Stimulated activated naive CD8-positive, alpha-beta T cell treated with anti-CD3 and anti-CD28 coated beads, Interleukin-15, Interleukin-2, amounts not matched to agents 100 U/mL and 50 U/mL, for 24 hours (primary cell): ENCODE data around the gene TM4SF1.

Experiments used
- ATAC-seq: fragments of 150-1000 bp; cut with Tn5 transposase; one replicate; pipeline ENCODE4 v1.10.0; 2021
- DNase-seq: peaks from one replicate; pipeline ENCODE4 v3.0.0; 2021

The TM4SF1 gene

GRCh38 chr3:149377408-149378364 is at the start of gene TM4SF1:
Gene TM4SF1 (minus strand): TSS chr3:149377649. CDS start chr3:149377547, 102 bp downstream.
- DNase-seq = no peak
- ATAC-seq = no peak

GRCh38 chr3:149426325-149426724 is 48.9 kb upstream of the TM4SF1 start:
- ATAC-seq (no peak), DNase-seq (no peak)

- DNase-seq = no peak
- no peak for ATAC-seq
Measured at GRCh38 chr3:149424918-149425317, 47.5 kb upstream of the TM4SF1 start.

GRCh38 chr3:149421764-149422163 is 44.3 kb upstream of the TM4SF1 start:
- ATAC-seq (no peak), DNase-seq (no peak)

GRCh38 chr3:149419816-149420215 is 42.4 kb upstream of the TM4SF1 start:
- DNase-seq (no peak), ATAC-seq (no peak)

- no peak for ATAC-seq
- DNase-seq = no peak
Measured at GRCh38 chr3:149417727-149418126, 40.3 kb upstream of the TM4SF1 start.

GRCh38 chr3:149417174-149417573 is 39.7 kb upstream of the TM4SF1 start:
- ATAC-seq = no peak
- DNase-seq = no peak

GRCh38 chr3:149415484-149415883 is 38.0 kb upstream of the TM4SF1 start:
- no peak for ATAC-seq

GRCh38 chr3:149414557-149415231 is 37.2 kb upstream of the TM4SF1 start:
- ATAC-seq (no peak), DNase-seq (no peak)

More at GRCh38 chr3:149415484-149415883, 38.0 kb upstream of the TM4SF1 start:
- DNase-seq = no peak

- no peak for DNase-seq
- no peak for ATAC-seq
Measured at GRCh38 chr3:149411583-149411982, 34.1 kb upstream of the TM4SF1 start.

GRCh38 chr3:149409351-149409750 is 31.9 kb upstream of the TM4SF1 start:
- ATAC-seq = no peak
- DNase-seq = no peak

- no peak for DNase-seq
- ATAC-seq = no peak
Measured at GRCh38 chr3:149407898-149408297, 30.4 kb upstream of the TM4SF1 start.

GRCh38 chr3:149406244-149406752 is 28.8 kb upstream of the TM4SF1 start:
- ATAC-seq = no peak
- no peak for DNase-seq

GRCh38 chr3:149403443-149403842 is 26.0 kb upstream of the TM4SF1 start:
- ATAC-seq (no peak), DNase-seq (no peak)

GRCh38 chr3:149402481-149402880 is 25.0 kb upstream of the TM4SF1 start:
- ATAC-seq = no peak
- no peak for DNase-seq

- ATAC-seq = no peak
- DNase-seq = no peak
Measured at GRCh38 chr3:149401926-149402310, 24.5 kb upstream of the TM4SF1 start.

GRCh38 chr3:149401212-149401925 is 23.9 kb upstream of the TM4SF1 start:
- no peak for DNase-seq

GRCh38 chr3:149400645-149401044 is 23.2 kb upstream of the TM4SF1 start:
- ATAC-seq (no peak), DNase-seq (no peak)

More at GRCh38 chr3:149401212-149401925, 23.9 kb upstream of the TM4SF1 start:
- no peak for ATAC-seq

GRCh38 chr3:149398296-149398695 is 20.8 kb upstream of the TM4SF1 start:
- no peak for ATAC-seq
- no peak for DNase-seq

GRCh38 chr3:149397528-149397927 is 20.1 kb upstream of the TM4SF1 start:
- DNase-seq (no peak), ATAC-seq (no peak)

- ATAC-seq (no peak), DNase-seq (no peak)
Measured at GRCh38 chr3:149396476-149396875, 19.0 kb upstream of the TM4SF1 start.
